ENCODE measurements around the gene ABCD1.

The ABCD1 gene

GRCh38 chrX:153763989-153764755 lies 39.5 kb downstream of the ABCD1 start, which contains the start of gene PLXNB3:
Gene PLXNB3, plus strand, starts transcription at chrX:153764249. Its CDS starts 1,287 bp downstream, at chrX:153765536.
- peak; percentile 9 for DNase-seq

- no peak for DNase-seq
These were observed 40.1 kb downstream of the ABCD1 start for GRCh38 chrX:153764786-153765137.

- DNase-seq, result no peak
These were observed 40.8 kb downstream of the ABCD1 start for GRCh38 chrX:153765138-153766079.

GRCh38 chrX:153766098-153766817 lies 41.6 kb downstream of the ABCD1 start:
- DNase-seq, result peak; percentile 20

- no peak for DNase-seq
These were observed 42.4 kb downstream of the ABCD1 start for GRCh38 chrX:153766871-153767673.

GRCh38 chrX:153767674-153768055 lies 43.0 kb downstream of the ABCD1 start:
- no peak for DNase-seq

GRCh38 chrX:153768311-153769157 lies 43.9 kb downstream of the ABCD1 start:
- no peak for DNase-seq

- no peak for DNase-seq
These were observed 44.7 kb downstream of the ABCD1 start for GRCh38 chrX:153769158-153769864.

GRCh38 chrX:153769865-153770600 lies 45.4 kb downstream of the ABCD1 start:
- DNase-seq, result no peak

GRCh38 chrX:153770601-153771414 lies 46.2 kb downstream of the ABCD1 start:
- no peak for DNase-seq

GRCh38 chrX:153771415-153772315 lies 47.0 kb downstream of the ABCD1 start:
- no peak for DNase-seq

GRCh38 chrX:153772316-153773217 lies 47.9 kb downstream of the ABCD1 start:
- DNase-seq, result no peak

GRCh38 chrX:153773218-153773611 lies 48.6 kb downstream of the ABCD1 start:
- no peak for DNase-seq

GRCh38 chrX:153773741-153774575 lies 49.3 kb downstream of the ABCD1 start:
- DNase-seq, result no peak

GRCh38 chrX:153774576-153775292 lies 50.1 kb downstream of the ABCD1 start:
- DNase-seq, result no peak
